NCI-H345 treated with DMSO at 0.1 percent for 48 hours (cell line): ENCODE data around the gene DEAF1.
A peak's percentile ranks its signal among the peaks of the same experiment; 100 is the strongest.

Experiments used
- DNase-seq: peaks from one replicate; lab custom pipeline; 2025; ENCODE audit not compliant: unreplicated experiment; lab: John Stamatoyannopoulos, UW

The DEAF1 gene

GRCh38 chr11:722346-722811 is 27.4 kb upstream of the DEAF1 start:
- no peak for DNase-seq

GRCh38 chr11:721741-722345 is 26.8 kb upstream of the DEAF1 start:
- DNase-seq, result peak; percentile 63

- no peak for DNase-seq
Observed at GRCh38 chr11:721247-721740, 26.3 kb upstream of the DEAF1 start.

- DNase-seq, result peak; percentile 10
Observed at GRCh38 chr11:720642-721246, 25.7 kb upstream of the DEAF1 start.

GRCh38 chr11:720017-720641 is 25.1 kb upstream of the DEAF1 start:
- no peak for DNase-seq

GRCh38 chr11:719214-720016 is 24.4 kb upstream of the DEAF1 start:
- DNase-seq, result no peak

GRCh38 chr11:714436-714835 is 19.4 kb upstream of the DEAF1 start:
- DNase-seq, result no peak

GRCh38 chr11:709109-709997 is 14.3 kb upstream of the DEAF1 start:
- no peak for DNase-seq

- DNase-seq, result no peak
Observed at GRCh38 chr11:708511-708910, 13.5 kb upstream of the DEAF1 start.

- no peak for DNase-seq
Observed at GRCh38 chr11:707817-708420, 12.9 kb upstream of the DEAF1 start.

- no peak for DNase-seq
Observed at GRCh38 chr11:706957-707816, 12.2 kb upstream of the DEAF1 start.

- DNase-seq, result no peak
Observed at GRCh38 chr11:706439-706956, 11.5 kb upstream of the DEAF1 start.

- no peak for DNase-seq
Observed at GRCh38 chr11:705646-706438, 10.8 kb upstream of the DEAF1 start, which contains the start of gene EPS8L2. TSS of gene EPS8L2 (plus strand) at chr11:706231. CDS start at chr11:709408, 3,177 bp downstream.

GRCh38 chr11:704781-705645 is 10.0 kb upstream of the DEAF1 start:
- no peak for DNase-seq

- no peak for DNase-seq
Observed at GRCh38 chr11:704228-704674, 9.2 kb upstream of the DEAF1 start.

GRCh38 chr11:703506-703905 is 8.5 kb upstream of the DEAF1 start:
- no peak for DNase-seq
